Peyer's patch (tissue), 4 donors: Measurements from ENCODE around the gene GRIA3.

Source experiments
- POLR2A ChIP-seq, 2 donors: fragments of 450-650 bp; IDR thresholded peaks; one replicate each; pipeline ENCODE4 v1.5.1; 2017; ENCODE audit warnings: antibody characterized with exemption in 2 of 2, mild to moderate bottlenecking in 2 of 2, moderate library complexity in 2 of 2
- TF ChIP-seq, protein P1 (sequence below), 6 experiments: fragments of 450-650 bp in 4 of 6; fragments of 200-600 bp in 2 of 6; sonication (generic) in 1 of 6; IDR thresholded peaks; one replicate each; pipeline ENCODE4 v1.5.1; 2017 to 2019; ENCODE audit warnings: antibody characterized with exemption in 6 of 6, mild to moderate bottlenecking in 3 of 6, moderate library complexity in 1 of 6

DNA sequence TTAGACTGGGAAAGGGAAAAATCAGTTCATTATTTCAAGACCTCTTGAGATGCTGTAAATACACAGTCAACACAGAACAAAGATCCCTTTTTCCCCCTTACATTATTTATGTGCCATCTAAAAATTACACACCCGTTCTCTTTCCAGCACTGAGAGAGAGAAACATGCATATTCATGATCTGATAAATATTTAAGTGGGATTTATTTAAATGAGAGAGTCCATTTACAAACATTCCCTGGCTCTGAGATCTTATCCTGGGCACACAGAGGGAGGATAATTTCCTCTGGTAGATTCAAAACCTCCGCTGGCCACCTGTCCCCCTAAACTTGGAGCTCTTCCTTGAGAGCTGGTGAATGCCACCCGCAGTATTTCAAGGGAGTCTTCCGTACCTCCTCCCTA, 88.6 kb downstream of the GRIA3 start:
- TF ChIP-seq, protein P1, sequence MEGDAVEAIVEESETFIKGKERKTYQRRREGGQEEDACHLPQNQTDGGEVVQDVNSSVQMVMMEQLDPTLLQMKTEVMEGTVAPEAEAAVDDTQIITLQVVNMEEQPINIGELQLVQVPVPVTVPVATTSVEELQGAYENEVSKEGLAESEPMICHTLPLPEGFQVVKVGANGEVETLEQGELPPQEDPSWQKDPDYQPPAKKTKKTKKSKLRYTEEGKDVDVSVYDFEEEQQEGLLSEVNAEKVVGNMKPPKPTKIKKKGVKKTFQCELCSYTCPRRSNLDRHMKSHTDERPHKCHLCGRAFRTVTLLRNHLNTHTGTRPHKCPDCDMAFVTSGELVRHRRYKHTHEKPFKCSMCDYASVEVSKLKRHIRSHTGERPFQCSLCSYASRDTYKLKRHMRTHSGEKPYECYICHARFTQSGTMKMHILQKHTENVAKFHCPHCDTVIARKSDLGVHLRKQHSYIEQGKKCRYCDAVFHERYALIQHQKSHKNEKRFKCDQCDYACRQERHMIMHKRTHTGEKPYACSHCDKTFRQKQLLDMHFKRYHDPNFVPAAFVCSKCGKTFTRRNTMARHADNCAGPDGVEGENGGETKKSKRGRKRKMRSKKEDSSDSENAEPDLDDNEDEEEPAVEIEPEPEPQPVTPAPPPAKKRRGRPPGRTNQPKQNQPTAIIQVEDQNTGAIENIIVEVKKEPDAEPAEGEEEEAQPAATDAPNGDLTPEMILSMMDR (IDR thresholded peaks at IDR 0.05): no peak
- TF ChIP-seq POLR2A (IDR thresholded peaks at IDR 0.05): no peak
